Mesendoderm (in vitro differentiated cells): ENCODE measurements around the gene ADCY4.

Experiments used
- DNase-seq: peaks from one replicate; pipeline ENCODE4 v3.0.0; 2013
- H2AK5ac ChIP-seq: 2 replicates; pipeline ENCODE4 v1.6.1; 2013; ENCODE audit warnings: low read length, inconsistent platforms
- H2BK120ac ChIP-seq: 2 replicates; pipeline ENCODE4 v1.6.1; 2013; ENCODE audit warnings: low read depth, mild to moderate bottlenecking, low read length, moderate library complexity, mixed read lengths
- H2BK15ac ChIP-seq: replicated peaks from 2 replicates; pipeline ENCODE4 v1.6.1; 2013; ENCODE audit warnings: low read depth, mild to moderate bottlenecking, moderate library complexity
- H2BK5ac ChIP-seq: 2 replicates; pipeline ENCODE4 v1.6.1; 2013; ENCODE audit warnings: low read length, inconsistent platforms
- H3K18ac ChIP-seq: 2 replicates; pipeline ENCODE4 v1.6.1; 2013; ENCODE audit warnings: mild to moderate bottlenecking, low read length, mixed read lengths
- H3K23ac ChIP-seq: one replicate; pipeline ENCODE4 v1.6.1; 2013; ENCODE audit warnings: low read length
- H3K27ac ChIP-seq: 2 replicates; pipeline ENCODE4 v1.5.1; 2013; ENCODE audit warnings: low read depth, mild to moderate bottlenecking, inconsistent platforms, low read length, moderate library complexity
- H3K27me3 ChIP-seq: 2 replicates; pipeline ENCODE4 v1.6.1; 2013; ENCODE audit warnings: low read length, control low read depth, mild to moderate bottlenecking, inconsistent platforms; ENCODE audit not compliant: insufficient read depth, poor library complexity
- H3K36me3 ChIP-seq: 2 replicates; pipeline ENCODE4 v1.6.1; 2013; ENCODE audit warnings: low read length, inconsistent platforms; ENCODE audit not compliant: control insufficient read depth, insufficient read depth
- H3K4ac ChIP-seq: one replicate; pipeline ENCODE4 v1.6.1; 2013; ENCODE audit warnings: low read depth, mild to moderate bottlenecking, low read length, moderate library complexity
- H3K4me1 ChIP-seq: 2 replicates; pipeline ENCODE4 v1.6.1; 2013; ENCODE audit warnings: low read depth, low read length, inconsistent platforms; ENCODE audit not compliant: control insufficient read depth
- H3K4me2 ChIP-seq: 2 replicates; pipeline ENCODE4 v1.6.1; 2013; ENCODE audit warnings: low read length
- H3K4me3 ChIP-seq: 2 replicates; pipeline ENCODE4 v1.5.1; 2013; ENCODE audit warnings: mild to moderate bottlenecking, low read length
- H3K56ac ChIP-seq: one replicate; pipeline ENCODE4 v1.6.1; 2013; ENCODE audit warnings: low read length
- H3K79me1 ChIP-seq: 2 replicates; pipeline ENCODE4 v1.6.1; 2013; ENCODE audit warnings: low read length, inconsistent platforms
- H3K79me2 ChIP-seq: 2 replicates; pipeline ENCODE4 v1.6.1; 2013; ENCODE audit warnings: mild to moderate bottlenecking, low read length; ENCODE audit not compliant: control insufficient read depth, insufficient read depth
- H3K9ac ChIP-seq: 2 replicates; pipeline ENCODE4 v1.6.1; 2013; ENCODE audit warnings: low read length, inconsistent platforms
- H4K5ac ChIP-seq: one replicate; pipeline ENCODE4 v1.6.1; 2013; ENCODE audit warnings: low read length
- H4K8ac ChIP-seq: one replicate; pipeline ENCODE4 v1.6.1; 2013; ENCODE audit warnings: low read depth, mild to moderate bottlenecking, control low read depth, low read length, moderate library complexity
- WGBS: extraction: QIAGEN DNeasy Blood & Tissue Kit; methylation state at CpG from one replicate; pipeline ENCODE4 v1.1.7; 2013; ENCODE audit warnings: low lambda C conversion rate, missing lambda C conversion rate; ENCODE audit not compliant: insufficient coverage; ENCODE audit errors: extremely low coverage; 5-methylcytosine and 5-hydroxymethylcytosine counted together

ADCY4 gene

DNA sequence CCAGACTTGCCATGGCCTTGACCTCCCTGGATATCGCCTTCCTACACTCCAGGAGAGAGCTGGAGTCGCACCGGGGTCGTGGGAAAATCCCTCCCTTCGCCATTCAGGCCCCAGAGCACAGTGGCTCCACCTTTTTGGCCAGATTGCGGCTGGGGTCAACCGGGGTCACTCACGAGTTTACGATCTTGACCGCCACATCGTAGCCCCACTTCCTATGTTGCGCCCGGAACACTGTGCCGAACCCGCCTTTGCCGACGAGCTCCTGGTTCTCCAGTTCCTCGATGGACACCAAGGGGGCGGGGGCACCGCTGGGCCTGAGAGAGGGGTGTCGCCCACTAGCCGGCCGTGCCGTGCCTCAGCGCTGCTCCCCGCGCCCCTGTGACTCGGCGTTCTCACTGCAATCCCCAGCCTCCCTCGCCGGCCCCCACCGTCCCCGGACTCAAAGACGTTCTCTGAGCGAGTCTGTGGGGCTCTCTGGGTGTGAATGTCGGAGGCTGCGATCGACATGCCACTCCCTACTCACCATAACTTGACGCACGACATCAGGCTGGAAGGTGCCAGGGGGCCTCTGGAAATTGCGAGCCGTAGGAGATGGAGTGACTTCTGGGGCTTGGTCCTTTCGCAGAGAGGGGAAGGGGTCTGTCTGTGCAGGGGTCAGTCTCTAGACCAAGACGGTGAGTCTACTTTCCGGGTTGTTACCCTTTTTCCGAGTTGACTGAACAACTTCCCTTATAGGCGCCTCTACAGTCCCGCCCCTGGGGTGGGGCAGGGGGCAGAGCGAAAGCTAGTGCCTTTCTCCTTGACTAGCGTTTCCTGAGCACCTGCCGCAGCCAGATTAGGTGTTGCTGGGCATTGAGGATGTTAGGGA lies 4.6 kb upstream of the ADCY4 start, which contains the start of gene RIPK3:
RIPK3 (minus strand) TSS at position 708 of the 868 bp plus-strand sequence; CDS start at position 543, 165 bp downstream.
- WGBS: no CpG with 5 or more reads among the region's 51 CpGs
- H3K36me3 ChIP-seq: no peaks in the 10 kb centered on the region
- H3K4me3 ChIP-seq: peak within 1 kb of the TSS; percentile 41

DNA sequence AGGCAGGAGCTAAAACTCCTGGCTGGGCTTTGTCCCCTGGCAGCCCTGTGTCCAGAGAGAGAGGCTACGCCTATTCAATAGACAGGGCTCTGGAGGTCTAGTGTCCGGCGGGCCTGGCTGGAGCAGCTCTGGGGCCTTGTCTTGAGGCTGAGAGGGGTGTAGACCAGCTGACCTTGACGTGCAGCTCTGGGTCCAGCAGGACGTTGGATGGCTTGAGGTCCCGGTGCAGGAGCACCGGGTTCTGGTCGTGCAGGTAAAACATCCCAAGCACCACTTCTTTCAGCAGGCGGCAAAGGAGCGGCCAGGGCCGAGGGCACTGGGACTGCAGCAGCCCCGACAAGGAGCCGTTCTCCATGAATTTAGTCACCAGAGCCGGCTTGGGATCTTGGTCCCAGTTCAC lies 4.0 kb upstream of the ADCY4 start:
- H3K9ac ChIP-seq: no peak overlapping the region
- H3K4me3 ChIP-seq: no peak overlapping the region

More for the DNA sequence above, 4.6 kb upstream of the ADCY4 start, which contains the start of gene RIPK3:
- Histone ChIP-seq H3K27ac (no peak within 1 kb of the TSS), H4K8ac (no peak within 1 kb of the TSS), H2AK5ac (no peak within 1 kb of the TSS), H3K79me1 (no peaks in the 10 kb centered on the region), H3K4me2 (peak within 1 kb of the TSS; percentile 83), H3K23ac (no peak within 1 kb of the TSS), H3K18ac (no peak within 1 kb of the TSS), H3K4ac (no peak within 1 kb of the TSS), H3K56ac (peak within 1 kb of the TSS; percentile 73), H3K4me1 (peaks cover 2% of the 10 kb centered on the region), H2BK15ac (no peak within 1 kb of the TSS), H2BK120ac (no peak within 1 kb of the TSS), H3K27me3 (peaks cover 47% of the 10 kb centered on the region), H3K9ac (peak within 1 kb of the TSS; percentile 34), H4K5ac (no peak within 1 kb of the TSS), H3K79me2 (no peaks in the 10 kb centered on the region), H2BK5ac (no peak within 1 kb of the TSS)
- no peak for DNase-seq

DNA sequence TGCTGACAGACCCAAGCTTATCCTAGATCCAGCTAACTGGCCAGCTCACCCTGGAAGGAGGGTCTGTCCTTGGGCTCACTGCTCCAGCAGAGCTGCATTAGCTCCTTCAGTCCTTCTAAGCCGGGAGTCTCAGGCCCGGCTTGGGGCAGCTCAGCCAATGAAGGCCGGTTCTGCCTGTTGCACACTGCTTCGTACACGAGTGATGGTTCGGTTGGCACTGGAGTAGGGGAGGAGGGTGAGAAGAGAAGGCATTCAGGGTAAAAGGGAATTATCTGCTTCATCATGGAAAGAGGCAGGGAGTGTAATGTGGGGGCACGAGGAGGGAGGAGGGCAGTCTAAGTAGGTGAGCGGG lies 2.9 kb upstream of the ADCY4 start:
- Histone ChIP-seq H4K8ac (no peak overlapping the region), H3K23ac (no peak overlapping the region), H3K4me3 (no peak overlapping the region), H3K18ac (no peak overlapping the region), H3K79me1 (no peaks in the 10 kb centered on the region), H3K4me1 (peaks cover 2% of the 10 kb centered on the region), H3K4me2 (no peak overlapping the region), H2BK15ac (no peak overlapping the region), H3K36me3 (no peaks in the 10 kb centered on the region), H3K4ac (no peak overlapping the region), H4K5ac (no peak overlapping the region), H2BK5ac (no peak overlapping the region), H3K9ac (no peak overlapping the region), H3K79me2 (no peaks in the 10 kb centered on the region), H3K27ac (no peak overlapping the region), H3K56ac (no peak overlapping the region), H2BK120ac (no peak overlapping the region), H3K27me3 (peaks cover 55% of the 10 kb centered on the region), H2AK5ac (no peak overlapping the region)
- no CpG with 5 or more reads among the region's 8 CpGs for WGBS
- no peak for DNase-seq

More for the DNA sequence above, 4.0 kb upstream of the ADCY4 start:
- no peak overlapping the region for H3K4ac ChIP-seq
- H3K23ac ChIP-seq: no peak overlapping the region
- no peak overlapping the region for H4K5ac ChIP-seq
- H2BK15ac ChIP-seq: no peak overlapping the region
- no CpG with 5 or more reads among the region's 14 CpGs for WGBS
- H3K79me1 ChIP-seq: no peaks in the 10 kb centered on the region
- no peak overlapping the region for H3K4me2 ChIP-seq
- H2AK5ac ChIP-seq: no peak overlapping the region
- H3K27ac ChIP-seq: no peak overlapping the region
- H3K36me3 ChIP-seq: no peaks in the 10 kb centered on the region
- H3K79me2 ChIP-seq: no peaks in the 10 kb centered on the region
- DNase-seq: no peak
- no peak overlapping the region for H2BK120ac ChIP-seq
- peaks cover 52% of the 10 kb centered on the region for H3K27me3 ChIP-seq
- H3K56ac ChIP-seq: no peak overlapping the region
- no peak overlapping the region for H2BK5ac ChIP-seq
- H3K18ac ChIP-seq: no peak overlapping the region
- no peak overlapping the region for H4K8ac ChIP-seq
- H3K4me1 ChIP-seq: peaks cover 2% of the 10 kb centered on the region

DNA sequence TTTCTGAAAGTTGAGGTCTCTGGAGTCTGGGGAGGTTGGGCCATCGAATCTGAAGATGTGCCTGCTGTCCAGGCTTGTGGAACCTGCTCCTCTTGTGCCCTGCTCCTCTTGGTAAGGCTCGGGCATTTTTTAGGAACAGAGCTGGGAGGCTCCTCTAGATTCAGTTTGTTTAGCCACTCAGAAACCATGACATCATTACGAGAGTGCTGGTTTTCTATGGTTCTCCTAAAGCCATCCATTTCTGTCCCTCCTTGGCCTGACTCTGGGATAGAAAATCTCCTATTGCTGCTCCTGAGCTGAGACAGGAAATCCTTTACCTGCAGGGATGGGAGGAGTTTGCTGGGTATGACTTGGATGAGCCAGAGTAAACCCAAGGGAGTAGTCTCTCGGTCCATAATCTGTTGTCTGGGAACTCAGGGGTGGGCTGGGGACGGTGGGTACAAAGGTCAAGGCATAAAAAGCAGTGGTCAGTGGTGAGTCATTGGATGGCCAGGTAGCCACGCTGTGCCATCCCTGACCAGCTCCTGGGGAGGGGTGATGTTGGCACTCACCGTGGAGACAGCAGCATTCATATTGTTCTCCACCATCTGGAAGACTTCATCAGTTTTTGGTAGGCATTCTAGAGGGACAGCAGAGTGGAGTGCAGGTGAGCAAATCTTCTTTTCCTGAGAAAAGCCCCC lies 2.4 kb upstream of the ADCY4 start:
- Histone ChIP-seq H3K36me3 (no peaks in the 10 kb centered on the region), H2BK15ac (no peak overlapping the region), H2BK120ac (no peak overlapping the region), H3K4ac (no peak overlapping the region), H2BK5ac (no peak overlapping the region), H3K79me1 (no peaks in the 10 kb centered on the region), H3K9ac (no peak overlapping the region), H3K4me2 (no peak overlapping the region), H3K27me3 (peaks cover 55% of the 10 kb centered on the region), H3K56ac (no peak overlapping the region), H3K4me3 (no peak overlapping the region), H3K4me1 (peaks cover 2% of the 10 kb centered on the region), H3K23ac (no peak overlapping the region), H4K8ac (no peak overlapping the region), H3K18ac (no peak overlapping the region), H2AK5ac (no peak overlapping the region), H3K27ac (no peak overlapping the region), H3K79me2 (no peaks in the 10 kb centered on the region), H4K5ac (no peak overlapping the region)
- DNase-seq: no peak
- WGBS: no CpG with 5 or more reads among the region's 7 CpGs

DNA sequence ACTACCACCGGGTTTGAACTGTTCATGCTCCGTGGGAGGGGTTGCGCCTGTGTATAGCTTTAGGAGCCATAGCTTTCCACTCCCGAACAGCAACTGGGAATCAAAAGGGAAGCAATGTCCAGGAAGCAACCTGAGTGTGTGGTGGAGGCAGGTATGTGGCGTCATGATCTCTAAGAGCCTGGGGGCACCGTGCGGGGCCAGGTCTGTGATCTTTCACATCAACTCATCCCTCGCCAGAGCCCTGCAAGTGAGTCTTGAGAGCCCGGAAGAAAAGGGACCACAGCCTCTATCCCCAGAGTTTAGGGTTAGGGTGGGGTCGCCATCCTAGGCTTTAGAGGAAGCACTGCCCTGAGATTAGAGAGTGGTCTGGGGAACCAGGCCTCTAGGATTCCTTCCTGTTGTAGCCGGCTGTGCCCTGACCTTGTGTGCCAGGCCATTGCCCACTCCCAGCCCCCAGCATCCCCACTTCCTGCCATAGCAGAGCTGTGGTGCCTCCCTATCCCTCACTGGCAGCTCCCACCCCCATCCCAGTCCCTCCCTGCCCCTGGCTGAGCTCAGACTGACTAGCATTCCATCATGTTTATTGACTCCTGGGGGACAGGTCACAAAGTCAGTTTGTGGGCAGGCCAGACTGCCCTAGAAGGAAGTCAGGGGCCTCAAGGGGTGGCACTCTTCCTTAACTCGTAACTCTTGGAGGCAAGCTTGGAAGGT lies 745 bp upstream of the ADCY4 start:
- H3K4me3 ChIP-seq: no peak overlapping the region
- H2BK5ac ChIP-seq: no peak overlapping the region
- no peak overlapping the region for H3K27ac ChIP-seq
- H3K36me3 ChIP-seq: no peaks in the 10 kb centered on the region
- no peak overlapping the region for H3K4ac ChIP-seq
- H3K23ac ChIP-seq: no peak overlapping the region
- H3K79me1 ChIP-seq: no peaks in the 10 kb centered on the region
- no peaks in the 10 kb centered on the region for H3K79me2 ChIP-seq
- H3K9ac ChIP-seq: no peak overlapping the region
- no peak overlapping the region for H2AK5ac ChIP-seq
- no peak overlapping the region for H4K8ac ChIP-seq
- no peak overlapping the region for H3K4me2 ChIP-seq
- H3K27me3 ChIP-seq: peaks cover 49% of the 10 kb centered on the region
- no CpG with 5 or more reads among the region's 12 CpGs for WGBS
- no peak overlapping the region for H3K18ac ChIP-seq
- no peak overlapping the region for H4K5ac ChIP-seq
- H2BK15ac ChIP-seq: no peak overlapping the region
- peak overlapping the region; percentile 83 for H3K56ac ChIP-seq
- no peak overlapping the region for H2BK120ac ChIP-seq
- DNase-seq: peak; percentile 49
- H3K4me1 ChIP-seq: peaks cover 2% of the 10 kb centered on the region
